Ramos (cell line): ENCODE data around the gene NFIA.

Experiments used
- in situ Hi-C: fragments of 300-500 bp; cut with MboI; formaldehyde crosslinking; loops from one replicate; pipeline ENCODE4 v1.14.3; 2022; ENCODE audit warnings: low sequenced_read_pairs; ENCODE audit not compliant: unreplicated experiment

NFIA gene

DNA sequence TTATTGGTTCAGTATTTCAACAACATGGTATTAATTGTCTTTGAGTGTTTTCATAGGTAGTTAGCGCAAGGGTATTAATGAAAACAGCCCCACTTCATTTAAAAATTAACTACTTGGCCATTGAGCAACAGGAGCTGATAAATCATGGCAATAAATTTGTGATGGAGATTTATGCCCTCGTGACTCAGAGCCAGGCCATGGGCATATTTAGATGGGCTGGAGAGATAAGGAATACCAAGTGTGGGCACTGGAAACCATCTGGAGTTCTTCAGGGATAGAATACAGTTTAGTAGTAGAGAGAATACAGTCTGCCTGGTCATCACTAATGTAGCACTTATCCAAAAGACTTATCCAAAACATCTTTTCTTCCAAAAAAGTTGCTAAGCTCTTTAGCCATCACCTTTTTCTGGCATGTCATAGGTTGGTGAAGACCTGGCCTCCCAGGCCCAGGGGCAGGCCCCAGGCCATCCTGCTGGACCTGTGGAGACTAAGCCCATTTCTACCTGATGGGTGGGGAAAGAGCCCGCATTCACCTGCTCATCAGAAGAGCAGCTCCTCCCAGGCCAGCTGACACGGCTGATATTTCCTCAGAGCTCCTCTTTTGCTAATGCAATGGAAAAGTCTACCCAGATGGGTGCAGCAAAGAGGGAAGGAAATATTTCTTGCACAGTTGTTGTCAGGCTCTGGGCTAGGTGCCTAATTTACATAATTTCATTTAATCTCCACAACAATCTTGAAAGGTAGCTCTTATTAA lies 404.6 kb downstream of the NFIA start:
- in situ Hi-C loops = no loop called here

DNA sequence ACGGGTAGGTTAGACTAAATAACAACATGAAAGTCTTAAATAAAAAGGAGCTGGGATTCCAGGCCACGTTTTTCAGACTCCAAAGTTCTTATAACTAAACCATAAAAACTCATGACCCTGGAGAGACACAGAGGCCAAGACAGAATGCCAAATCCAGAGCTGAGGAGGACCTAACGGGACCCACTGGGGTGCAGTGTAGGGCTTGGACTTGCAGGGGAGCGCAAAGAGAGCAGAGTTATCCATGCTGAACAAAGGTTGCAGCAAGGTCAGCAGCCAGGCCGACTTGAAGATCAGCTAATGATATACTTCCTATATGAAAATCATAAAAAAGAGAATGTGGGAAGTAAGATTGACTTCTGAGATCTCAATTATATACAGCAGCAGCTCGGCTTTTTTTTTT lies 405.4 kb downstream of the NFIA start:
- in situ Hi-C loops = no loop called here

DNA sequence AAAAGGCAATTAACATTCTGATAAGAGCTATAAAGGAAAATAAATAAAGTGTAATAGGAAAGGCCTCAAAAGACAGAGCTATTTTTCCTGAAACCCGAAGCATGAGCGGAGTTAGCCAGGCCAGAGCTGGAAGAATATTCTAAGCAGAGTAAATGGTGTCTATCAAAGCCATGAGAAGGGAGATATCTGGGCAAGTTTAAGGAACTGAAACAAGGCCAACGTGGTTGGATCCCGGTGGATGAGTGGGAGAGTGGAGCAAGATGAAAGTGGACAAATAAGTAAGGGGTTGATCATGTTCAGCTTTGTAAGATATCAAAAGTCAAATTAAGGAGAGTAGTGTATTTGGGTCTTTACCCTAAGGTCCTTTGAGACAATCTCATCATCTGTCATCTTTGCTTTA lies 408.6 kb downstream of the NFIA start:
- in situ Hi-C loops = no loop called here

GRCh38 chr1:61491497-61491896 lies 409.1 kb downstream of the NFIA start:
- in situ Hi-C loops = no loop called here

- in situ Hi-C loops = no loop called here
Measured at GRCh38 chr1:61494000-61494399, 411.6 kb downstream of the NFIA start.

DNA sequence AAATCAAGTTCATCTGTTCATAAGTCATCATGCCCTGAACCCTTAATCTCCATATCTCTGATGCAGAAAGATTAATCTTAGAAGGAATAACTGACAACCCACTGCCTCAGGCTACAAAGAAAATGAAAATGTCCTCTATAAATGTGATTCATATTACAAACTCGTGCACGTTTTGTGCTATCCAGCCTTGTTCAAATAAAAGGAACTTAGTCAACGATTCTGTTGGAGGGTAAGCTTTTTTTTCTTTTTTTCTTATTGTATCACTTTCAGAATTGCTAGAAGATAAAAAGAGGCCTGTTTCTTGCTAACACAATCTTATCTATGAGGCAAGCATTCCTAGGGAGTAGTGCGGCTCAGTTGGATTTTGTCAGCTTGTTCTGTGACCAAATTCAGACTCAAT lies 414.1 kb downstream of the NFIA start:
- in situ Hi-C loops = no loop called here

DNA sequence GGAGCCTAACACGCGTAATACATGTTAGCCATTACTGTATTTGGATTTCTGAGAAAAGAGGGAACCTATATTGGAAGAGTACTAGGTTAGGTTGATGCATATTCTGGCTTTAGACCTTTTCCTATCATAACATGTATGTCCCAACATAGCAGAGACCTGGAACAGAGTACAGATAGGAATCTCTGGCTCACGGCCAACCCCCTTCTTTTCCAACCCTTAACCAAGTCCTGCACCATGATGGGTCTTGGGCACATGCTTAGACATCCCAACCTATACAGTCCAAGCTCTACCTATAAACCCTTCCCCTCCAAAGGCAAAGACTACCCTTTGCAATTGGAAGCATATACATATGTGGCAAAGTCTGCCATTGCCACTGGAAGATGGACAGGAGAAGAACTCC lies 414.7 kb downstream of the NFIA start:
- in situ Hi-C loops = no loop called here

GRCh38 chr1:61498342-61498741 lies 416.0 kb downstream of the NFIA start:
- in situ Hi-C loops = no loop called here

DNA sequence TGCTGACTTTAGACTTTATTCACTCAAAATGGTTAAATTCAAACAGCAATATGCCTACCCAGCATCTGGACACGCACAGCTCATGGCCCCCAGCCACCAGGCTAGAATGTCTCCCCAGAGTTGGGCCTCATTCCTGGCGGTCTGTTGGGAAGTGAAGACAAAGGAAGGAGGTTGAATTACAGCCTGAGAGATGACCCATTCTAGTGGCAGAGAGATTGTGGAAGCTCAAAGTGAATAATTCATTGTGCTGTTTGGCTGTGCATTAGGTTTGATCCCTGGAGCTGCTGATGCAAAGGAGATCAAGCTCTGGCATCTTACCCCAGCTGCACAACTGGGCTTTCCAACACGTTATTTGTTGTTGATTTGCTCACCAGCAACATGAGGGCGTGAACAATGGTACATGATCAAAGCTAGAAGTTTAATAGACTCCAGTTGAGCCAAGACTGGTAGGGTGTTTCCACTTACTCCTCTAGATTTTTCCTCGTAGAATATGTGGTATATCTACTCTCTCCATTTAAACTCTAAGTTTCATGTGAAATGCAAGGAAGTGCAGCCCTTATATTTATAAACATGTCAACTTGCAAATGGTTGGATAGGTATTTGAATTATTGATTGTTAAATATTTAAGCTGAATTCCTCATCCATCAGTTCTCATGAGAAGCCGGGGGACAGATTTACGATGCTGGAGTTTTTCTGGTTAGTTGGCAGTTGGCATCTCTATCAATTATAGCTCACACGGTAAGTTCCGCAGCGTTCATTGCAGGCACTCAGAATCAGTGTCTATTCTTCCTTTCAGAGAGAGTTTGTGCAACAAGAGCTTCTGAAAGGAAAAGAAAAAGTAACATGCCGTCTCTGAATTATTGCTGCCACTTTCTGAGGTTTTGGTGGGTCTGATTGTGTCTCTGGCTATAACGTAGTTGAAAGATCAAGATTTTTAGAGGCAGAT lies 419.9 kb downstream of the NFIA start:
- in situ Hi-C loops = no loop called here

DNA sequence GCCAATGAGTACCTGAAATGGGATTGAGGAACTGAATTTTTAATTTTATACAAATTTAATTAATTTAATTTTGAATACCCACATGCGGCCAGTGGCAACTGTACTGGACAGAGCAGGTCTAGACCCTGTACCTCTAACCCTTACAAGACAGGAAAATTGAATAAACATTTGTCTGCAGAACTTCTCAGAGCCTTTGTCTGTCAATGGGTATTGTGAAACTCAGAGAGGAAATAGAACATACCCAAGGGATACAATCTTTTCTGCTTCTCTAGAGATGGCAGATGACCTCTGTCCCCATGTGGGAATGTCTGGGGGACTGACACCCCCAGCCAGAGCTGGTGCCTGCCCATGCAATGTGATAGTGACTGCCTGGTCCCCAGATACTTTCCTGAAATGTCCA lies 421.9 kb downstream of the NFIA start:
- in situ Hi-C loops = no loop called here

- in situ Hi-C loops = no loop called here
Measured at GRCh38 chr1:61504852-61505390, 422.6 kb downstream of the NFIA start.

GRCh38 chr1:61506236-61506635 lies 423.9 kb downstream of the NFIA start:
- in situ Hi-C loops = no loop called here

DNA sequence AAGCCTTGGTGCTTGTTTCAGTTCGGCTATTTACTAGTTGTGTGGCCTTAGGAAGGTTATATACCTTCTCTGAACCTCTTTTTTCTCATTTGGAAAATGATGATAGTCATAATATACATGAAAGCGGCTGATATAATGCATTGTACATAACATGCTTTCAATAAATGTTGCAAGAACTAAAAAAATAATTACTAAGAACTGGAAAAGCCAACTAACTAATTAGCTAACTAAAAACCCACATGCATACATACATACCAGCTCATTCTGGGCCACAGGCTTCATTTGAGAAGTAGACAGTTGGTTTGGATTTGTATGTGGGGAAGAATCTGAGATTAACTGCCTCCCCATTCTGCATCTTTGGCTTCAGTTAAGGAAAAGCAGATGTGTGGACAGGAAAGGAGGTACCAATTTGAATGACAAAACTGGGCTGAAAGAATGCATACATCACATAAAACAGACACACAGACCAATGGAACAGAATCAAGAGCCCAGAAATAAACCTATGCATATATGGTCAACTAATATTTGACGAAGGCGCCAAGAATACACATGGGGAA lies 424.7 kb downstream of the NFIA start:
- in situ Hi-C loops = no loop called here
